GM21825 (cell line): ENCODE results near the gene KRTAP26-1.

Experiments used
- ATAC-seq: cut with Tn5 transposase; IDR thresholded peaks from one replicate; pipeline ENCODE4 v1.9.1; 2021; ENCODE audit warnings: mild to moderate bottlenecking, moderate library complexity; ENCODE audit not compliant: unreplicated experiment

KRTAP26-1 gene

DNA sequence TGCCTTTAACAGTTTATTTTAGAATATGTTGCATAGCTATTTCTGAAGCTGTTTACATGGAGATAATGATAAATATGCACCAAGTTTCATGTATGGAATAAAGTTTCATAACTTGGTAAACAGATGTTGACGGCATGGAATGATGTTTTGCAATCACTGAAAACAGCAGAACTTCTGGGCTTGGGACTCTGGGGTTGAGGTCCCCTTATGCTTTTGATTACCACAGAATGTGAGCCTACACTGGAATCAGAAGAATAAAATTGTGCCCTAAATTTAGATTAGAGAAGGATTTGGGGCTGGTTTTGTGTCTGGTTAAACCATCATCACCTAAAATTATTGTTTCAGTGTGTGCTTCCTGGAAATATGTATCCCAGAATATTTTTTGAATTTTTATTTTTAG lies 48.5 kb downstream of the KRTAP26-1 start:
- ATAC-seq: no peak

DNA sequence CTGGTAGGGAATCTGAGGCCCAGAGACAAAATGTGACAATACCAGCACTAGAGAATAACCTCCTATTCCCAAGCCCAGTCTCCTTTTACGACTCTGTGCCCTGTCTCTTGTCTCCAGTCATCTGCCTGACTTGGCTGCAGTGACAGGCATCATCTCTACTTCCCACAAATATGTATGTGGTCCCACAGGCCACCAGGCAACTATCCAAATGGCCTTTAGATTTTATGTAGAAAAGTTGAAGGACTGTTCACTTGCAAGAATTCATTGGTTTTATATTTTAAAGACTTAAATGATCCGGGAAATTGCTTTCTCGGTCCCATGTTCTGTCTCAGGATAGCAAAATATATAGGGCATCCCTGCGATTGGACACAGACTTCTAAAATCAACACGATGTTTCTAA lies 49.0 kb downstream of the KRTAP26-1 start:
- ATAC-seq: no peak

GRCh38 chr21:30269803-30270530 lies 50.1 kb downstream of the KRTAP26-1 start:
- ATAC-seq: no peak
